ENCODE measurements around the gene B4GALNT4.

Gene B4GALNT4

GRCh38 chr11:425301-425700 lies 56.0 kb downstream of the B4GALNT4 start:
- no peak for DNase-seq

GRCh38 chr11:426851-427250 lies 57.6 kb downstream of the B4GALNT4 start:
- DNase-seq: no peak

GRCh38 chr11:428295-428694 lies 59.0 kb downstream of the B4GALNT4 start:
- DNase-seq: no peak

- DNase-seq: no peak
Measured at GRCh38 chr11:429391-429790, 60.1 kb downstream of the B4GALNT4 start.

- DNase-seq: no peak
Measured at GRCh38 chr11:429931-430456, 60.7 kb downstream of the B4GALNT4 start.

Data from islet precursor cell (in vitro differentiated cells).